Colonic mucosa (tissue), 4 donors: ENCODE data around the gene FAM222A. TPM values are rescaled to one million over a fixed set of nuclear protein-coding genes. Genes with fewer than 3 reads are reported as not detected.
"Not testable (repeated sequence)": the region's sequence is repeated elsewhere in the genome, so short reads cannot be mapped to it uniquely, and the experiment has no call there.

Experiments used
- DNase-seq: peaks from one replicate; pipeline ENCODE4 v3.0.0-alpha.2; 2020
- H3K27ac ChIP-seq: fragments of 200-600 bp; one replicate; pipeline ENCODE4 v1.8.0; 2021
- H3K27me3 ChIP-seq: fragments of 200-600 bp; one replicate; pipeline ENCODE4 v1.8.0; 2021
- H3K36me3 ChIP-seq: fragments of 200-600 bp; one replicate; pipeline ENCODE4 v1.8.0; 2021
- H3K4me1 ChIP-seq: fragments of 200-600 bp; one replicate; pipeline ENCODE4 v1.8.0; 2021; ENCODE audit warnings: mild to moderate bottlenecking
- H3K4me3 ChIP-seq: fragments of 200-600 bp; one replicate; pipeline ENCODE4 v1.8.0; 2021
- H3K9ac ChIP-seq, 2 donors: one replicate each; pipeline ENCODE4 v1.7.0; 2013; ENCODE audit warnings: control low read depth in 2 of 2, low read depth in 2 of 2, low read length in 2 of 2
- H3K9me3 ChIP-seq: fragments of 200-600 bp; one replicate; pipeline ENCODE4 v1.8.0; 2021
- intact Hi-C: fragments of 100-400 bp; cut with DNase I; formaldehyde crosslinking; loops from one replicate; pipeline ENCODE4 v1.14.1; 2022
- total RNA-seq, 2 donors: library from RNA; stranded (reverse); fragmentation: NEBNext Ultra II Directional in 1 of 2; extraction: Animal tissue kit (Norgen Biotek cat#: 25700) in 1 of 2; gene quantifications; one replicate each; pipeline ENCODE4 v1.2.1, GENCODE V29; 2021
- TF ChIP-seq, protein P1 (sequence below): fragments of 200-600 bp; IDR thresholded peaks from one replicate; pipeline ENCODE4 v1.8.0; 2022; ENCODE audit warnings: antibody characterized with exemption, mild to moderate bottlenecking
- donor health status: healthy.
- donor health status: DM: no; HTN: no; CAD: no.
- donor health status: DM: no; HTN: no; CAD: no.

FAM222A gene
- total RNA-seq, 2 donors from 2014 or later: 3.9 to 5.5 TPM

DNA sequence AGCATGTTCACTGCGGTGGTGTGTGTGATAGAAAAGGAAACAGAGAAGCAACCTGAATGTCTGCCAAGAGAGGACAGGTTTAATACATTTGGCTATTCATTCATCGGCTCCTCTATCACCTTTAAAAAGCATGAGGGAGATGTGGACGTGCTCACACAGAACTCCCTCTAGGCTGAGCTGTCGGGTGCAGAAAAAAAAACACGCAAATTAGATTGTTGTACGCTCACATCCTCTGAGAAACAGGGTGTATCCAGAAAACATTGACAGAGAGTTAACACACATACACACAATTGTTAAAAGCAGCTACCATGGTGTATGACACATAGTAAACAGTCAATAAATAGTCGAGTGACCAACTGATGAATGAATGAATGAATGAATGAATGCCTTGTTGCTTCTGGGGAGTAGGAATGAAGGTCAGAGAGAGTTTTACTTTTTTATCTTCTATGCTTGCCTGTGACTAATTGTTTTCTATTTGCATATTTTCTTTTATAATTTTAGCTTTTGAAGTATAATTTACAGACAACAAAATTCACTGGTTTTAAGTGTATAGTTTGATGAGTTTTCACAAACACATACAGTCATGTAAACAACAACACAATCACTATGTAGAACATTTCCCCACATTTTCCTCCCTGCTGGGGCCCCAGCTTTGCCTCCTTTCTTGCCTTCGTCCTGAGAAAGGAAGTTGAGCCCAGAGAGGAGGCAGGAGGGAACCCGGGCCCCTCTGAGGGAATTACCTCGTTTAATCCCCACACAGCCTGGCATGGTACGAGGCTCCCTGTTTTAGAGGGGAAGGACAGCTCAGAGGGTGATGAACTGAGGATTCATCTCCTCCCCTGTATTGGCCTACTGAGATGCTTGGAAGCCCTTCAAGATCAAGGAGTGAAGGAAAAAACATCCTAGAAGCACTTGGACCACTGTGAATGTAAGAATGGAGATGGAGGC, 19.7 kb upstream of the FAM222A start:
- TF ChIP-seq, protein P1, sequence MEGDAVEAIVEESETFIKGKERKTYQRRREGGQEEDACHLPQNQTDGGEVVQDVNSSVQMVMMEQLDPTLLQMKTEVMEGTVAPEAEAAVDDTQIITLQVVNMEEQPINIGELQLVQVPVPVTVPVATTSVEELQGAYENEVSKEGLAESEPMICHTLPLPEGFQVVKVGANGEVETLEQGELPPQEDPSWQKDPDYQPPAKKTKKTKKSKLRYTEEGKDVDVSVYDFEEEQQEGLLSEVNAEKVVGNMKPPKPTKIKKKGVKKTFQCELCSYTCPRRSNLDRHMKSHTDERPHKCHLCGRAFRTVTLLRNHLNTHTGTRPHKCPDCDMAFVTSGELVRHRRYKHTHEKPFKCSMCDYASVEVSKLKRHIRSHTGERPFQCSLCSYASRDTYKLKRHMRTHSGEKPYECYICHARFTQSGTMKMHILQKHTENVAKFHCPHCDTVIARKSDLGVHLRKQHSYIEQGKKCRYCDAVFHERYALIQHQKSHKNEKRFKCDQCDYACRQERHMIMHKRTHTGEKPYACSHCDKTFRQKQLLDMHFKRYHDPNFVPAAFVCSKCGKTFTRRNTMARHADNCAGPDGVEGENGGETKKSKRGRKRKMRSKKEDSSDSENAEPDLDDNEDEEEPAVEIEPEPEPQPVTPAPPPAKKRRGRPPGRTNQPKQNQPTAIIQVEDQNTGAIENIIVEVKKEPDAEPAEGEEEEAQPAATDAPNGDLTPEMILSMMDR: no peak
- H3K9me3 ChIP-seq: no peaks in the 10 kb centered on the region
- H3K36me3 ChIP-seq: no peaks in the 10 kb centered on the region
- H3K27ac ChIP-seq: no peak overlapping the region
- H3K27me3 ChIP-seq: no peaks in the 10 kb centered on the region
- no peak overlapping the region for H3K4me3 ChIP-seq
- intact Hi-C loops: no loop called here
- no peak overlapping the region for H3K9ac ChIP-seq
- H3K4me1 ChIP-seq: no peaks in the 10 kb centered on the region
- DNase-seq: no peak

DNA sequence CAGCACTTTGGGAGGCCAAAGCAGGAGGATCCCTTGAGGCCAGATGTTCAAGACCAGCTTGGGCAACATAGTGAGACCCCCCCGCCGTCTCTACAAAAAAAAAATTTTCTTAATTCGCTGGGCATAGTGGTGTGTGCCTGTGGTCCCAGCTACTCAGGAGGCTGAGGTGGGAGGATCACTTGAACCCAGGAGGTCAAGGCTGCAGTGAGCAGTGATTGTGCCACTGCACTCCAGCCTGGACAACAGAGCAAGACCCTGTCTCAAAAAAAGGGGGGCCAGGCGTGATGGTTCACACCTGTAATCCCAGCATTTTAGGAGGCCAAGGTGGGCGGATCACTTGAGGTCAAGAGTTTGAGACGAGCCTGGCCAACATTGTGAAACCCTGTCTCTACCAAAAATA, 19.0 kb upstream of the FAM222A start:
- DNase-seq, H3K36me3 ChIP-seq, H3K9ac ChIP-seq, H3K9me3 ChIP-seq, H3K4me3 ChIP-seq, H3K4me1 ChIP-seq, intact Hi-C loops, H3K27me3 ChIP-seq, H3K27ac ChIP-seq: not testable (repeated sequence)

DNA sequence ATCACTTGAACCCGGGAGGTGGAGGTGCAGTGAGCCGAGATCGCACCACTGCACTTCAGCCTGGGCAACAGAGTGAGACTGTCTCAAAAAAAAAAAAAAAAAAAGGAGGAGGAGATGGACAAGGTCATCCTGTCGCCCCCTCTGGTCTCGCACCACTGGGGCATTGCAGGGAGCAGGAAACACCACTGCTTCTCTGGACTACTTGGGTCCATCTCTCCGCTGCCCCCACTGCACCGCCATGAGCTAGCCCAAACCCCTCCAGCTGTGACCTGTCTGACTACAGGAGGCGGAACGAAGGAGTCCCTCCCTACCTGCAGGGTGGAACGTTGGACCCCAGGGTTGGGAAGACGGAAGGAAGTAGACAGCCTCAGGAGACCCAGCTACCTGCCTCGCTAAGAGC, 18.2 kb upstream of the FAM222A start:
- Histone ChIP-seq H3K4me3 (no peak overlapping the region), H3K27me3 (no peaks in the 10 kb centered on the region), H3K36me3 (no peaks in the 10 kb centered on the region), H3K4me1 (no peaks in the 10 kb centered on the region), H3K9me3 (no peaks in the 10 kb centered on the region), H3K9ac (no peak overlapping the region), H3K27ac (no peak overlapping the region)
- TF ChIP-seq, protein P1: no peak
- intact Hi-C loops: no loop called here
- no peak for DNase-seq

DNA sequence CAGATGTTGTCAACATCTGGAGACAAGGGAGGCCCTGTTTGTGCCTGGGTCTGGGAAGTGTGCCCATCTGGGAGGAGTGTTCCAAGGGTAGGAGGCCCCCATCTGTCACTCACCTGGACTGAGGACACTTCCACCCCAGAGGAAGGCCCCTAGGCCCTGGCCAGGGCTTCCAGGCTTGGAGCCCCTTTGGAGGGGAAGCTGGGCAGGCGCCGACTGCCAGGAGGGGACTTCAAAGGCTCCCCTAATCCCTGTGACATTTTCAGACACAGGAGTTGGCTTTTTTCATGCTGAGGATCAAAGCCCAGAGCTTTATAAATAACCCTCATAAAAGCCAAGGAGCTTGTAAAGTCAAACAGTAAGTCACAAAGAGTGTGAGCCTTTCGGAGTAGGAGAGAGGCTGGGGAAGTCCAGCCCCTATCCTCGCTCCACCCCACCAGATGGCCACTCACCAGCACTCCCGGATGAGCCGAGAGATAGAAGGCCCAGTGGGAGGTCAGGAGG, 17.6 kb upstream of the FAM222A start:
- Histone ChIP-seq H3K9ac (peak overlapping the region in 1 of 2 donors; percentile 15), H3K27ac (no peak overlapping the region), H3K36me3 (no peaks in the 10 kb centered on the region), H3K4me1 (no peaks in the 10 kb centered on the region), H3K27me3 (no peaks in the 10 kb centered on the region), H3K9me3 (no peaks in the 10 kb centered on the region), H3K4me3 (no peak overlapping the region)
- TF ChIP-seq, protein P1: no peak
- intact Hi-C loops: no loop called here
- no peak for DNase-seq

DNA sequence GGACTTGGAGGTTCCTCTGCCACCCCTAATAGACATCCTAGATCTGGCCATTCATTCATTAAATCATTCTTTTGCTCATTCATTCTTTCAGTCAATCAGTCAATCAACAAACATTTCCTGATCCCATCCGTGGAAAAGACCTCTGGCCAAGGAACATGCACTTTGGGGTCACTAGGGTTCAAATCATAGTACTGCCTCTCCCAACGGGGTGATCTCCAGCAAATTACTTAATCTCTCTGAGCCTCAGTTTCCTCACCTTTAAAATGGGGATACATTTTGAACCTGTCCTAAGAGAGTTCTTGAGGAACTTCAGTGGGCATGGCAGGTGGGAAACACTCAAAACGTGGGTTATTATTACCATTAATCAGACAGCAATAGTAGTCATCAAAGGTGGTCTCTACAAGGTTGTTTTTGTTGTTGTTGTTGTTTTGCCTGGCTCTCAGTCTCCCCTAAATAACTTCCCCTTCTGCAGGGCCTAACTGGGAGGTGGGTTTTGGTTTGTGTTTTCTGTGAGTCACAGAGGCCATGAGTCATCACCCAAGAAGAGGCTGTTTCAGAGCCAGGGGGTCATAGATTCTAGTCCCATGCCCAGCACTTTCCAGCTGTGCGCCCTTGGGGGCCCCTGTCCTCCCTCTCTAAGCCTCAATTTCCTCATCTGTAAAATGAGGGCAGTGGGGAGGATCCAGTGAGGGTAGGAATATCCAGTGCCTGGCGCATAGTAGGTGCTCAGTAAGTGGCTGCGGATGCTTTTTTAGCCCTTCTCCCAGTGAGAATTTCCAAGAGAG, 16.9 kb upstream of the FAM222A start:
- no peak overlapping the region for H3K4me3 ChIP-seq
- H3K27ac ChIP-seq: no peak overlapping the region
- H3K4me1 ChIP-seq: no peaks in the 10 kb centered on the region
- DNase-seq: no peak
- H3K36me3 ChIP-seq: no peaks in the 10 kb centered on the region
- intact Hi-C loops: no loop called here
- H3K9me3 ChIP-seq: no peaks in the 10 kb centered on the region
- TF ChIP-seq, protein P1: no peak
- peak overlapping the region in 1 of 2 donors; percentile 15 for H3K9ac ChIP-seq
- H3K27me3 ChIP-seq: no peaks in the 10 kb centered on the region
